HL-60 (cell line): Measurements from ENCODE around the gene CLEC2D.

Experiments
- CTCF ChIP-seq: IDR thresholded peaks from one replicate; pipeline ENCODE4 v1.5.1; 2011; ENCODE audit warnings: low read length, control low read depth, inconsistent platforms; ENCODE audit not compliant: insufficient read depth
- REST ChIP-seq: IDR thresholded peaks from 2 replicates; pipeline ENCODE4 v1.6.1; 2012; ENCODE audit warnings: low read depth; ENCODE audit not compliant: insufficient replicate concordance

GRCh38 chr12:9660046-9660445, 9.5 kb upstream of the CLEC2D start:
- TF ChIP-seq CTCF, result no peak
- TF ChIP-seq REST, result no peak
